IgD-negative memory B cell (primary cell): ENCODE measurements around the gene CHL1. TPM values are rescaled to one million over a fixed set of nuclear protein-coding genes. Genes with fewer than 3 reads are reported as not detected.
A peak's percentile ranks its signal among the peaks of the same experiment; 100 is the strongest.

ENCODE experiments used
- H3K27ac Mint-ChIP-seq, 3 donors: one replicate each; pipeline ENCODE4 v1.8.0; 2020 to 2022; ENCODE audit warnings: mild to moderate bottlenecking in 3 of 3, mixed read lengths in 3 of 3, moderate library complexity in 1 of 3
- H3K27me3 Mint-ChIP-seq: one replicate; pipeline ENCODE4 v1.8.0; 2021; ENCODE audit warnings: mixed read lengths
- H3K36me3 Mint-ChIP-seq: one replicate; pipeline ENCODE4 v1.8.0; 2020; ENCODE audit warnings: mild to moderate bottlenecking, mixed read lengths
- H3K4me1 Mint-ChIP-seq, 3 donors: one replicate each; pipeline ENCODE4 v1.8.0; 2020 to 2022; ENCODE audit warnings: mixed read lengths in 3 of 3, mild to moderate bottlenecking in 1 of 3
- H3K4me3 Mint-ChIP-seq, 4 donors: one replicate each; pipeline ENCODE4 v1.8.0; 2020 to 2022; ENCODE audit warnings: mild to moderate bottlenecking in 4 of 4, mixed read lengths in 4 of 4, moderate library complexity in 3 of 4
- H3K9me3 Mint-ChIP-seq, 3 donors: one replicate each; pipeline ENCODE4 v1.8.0; 2020 to 2021; ENCODE audit warnings: mixed read lengths in 3 of 3, mild to moderate bottlenecking in 1 of 3
- polyA plus RNA-seq: library from polyadenylated mRNA; unstranded; fragments of 300-500 nt; fragmentation: Illumina TruSeq; gene quantifications from one replicate; pipeline ENCODE4 v1.2.3, GENCODE V29; 2021

Gene CHL1
- polyA plus RNA-seq = 4.1 TPM

DNA sequence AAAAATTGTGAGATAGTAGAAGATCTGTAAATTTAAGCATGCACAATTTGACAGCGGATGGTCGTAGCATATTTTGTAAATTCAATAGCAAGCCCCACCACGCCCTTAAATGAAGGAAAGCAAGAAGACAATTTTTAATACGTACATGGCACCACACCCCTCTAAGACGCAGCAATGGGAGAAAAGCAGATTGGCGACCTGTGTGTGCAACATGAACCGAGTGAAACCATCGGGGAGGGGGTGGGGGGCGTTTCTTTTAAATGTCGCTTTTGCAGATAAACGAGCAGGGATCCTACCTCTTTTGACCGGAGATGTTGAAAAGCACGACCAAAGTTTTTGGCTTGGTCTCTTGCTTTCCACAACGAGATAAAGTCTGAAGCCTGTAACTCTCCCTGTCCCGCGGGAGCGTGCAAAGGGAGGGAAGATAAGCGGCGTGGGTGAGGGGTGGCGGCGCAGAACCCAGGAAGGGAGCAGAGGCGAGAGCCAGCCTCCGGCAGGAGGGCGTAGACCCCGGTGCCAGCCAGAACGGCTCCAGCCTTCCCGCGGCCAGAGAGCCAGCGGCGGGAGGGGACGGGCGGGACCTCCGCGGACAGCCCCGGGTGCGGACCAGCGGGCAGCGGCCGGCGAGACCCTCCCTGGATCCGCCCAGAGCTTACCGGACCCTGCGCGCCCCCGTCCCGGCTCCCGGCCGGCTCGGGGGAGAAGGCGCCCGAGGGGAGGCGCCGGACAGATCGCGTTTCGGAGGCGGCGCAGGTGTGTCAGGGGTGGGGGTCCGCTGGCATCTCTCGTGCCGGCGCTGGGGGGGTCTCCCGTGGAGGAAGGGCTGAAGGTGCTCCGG, at the start of gene CHL1:
TSS of gene CHL1 (plus strand) at position 453 of the 838 bp plus-strand sequence. CDS start 123,014 bp downstream, outside the sequence.
- Mint-ChIP-seq H3K4me3 (peak within 1 kb of the TSS; percentile 78 to 93 (median 87)), H3K27me3 (peaks cover 11% of the 10 kb centered on the region), H3K4me1 (peaks cover 6 to 16% (median 15%) of the 10 kb centered on the region in 3 donors), H3K9me3 (no peaks in the 10 kb centered on the region), H3K27ac (peak within 1 kb of the TSS in 1 of 3 donors; percentile 69), H3K36me3 (peaks cover 4% of the 10 kb centered on the region)

GRCh38 chr3:151614-152189, 44.9 kb upstream of the CHL1 start:
- Mint-ChIP-seq H3K4me3 (peak overlapping the region in 2 of 4 donors; percentile 12 to 72), H3K4me1 (peaks cover 0 to 4% (median 0%) of the 10 kb centered on the region in 3 donors), H3K27ac (no peak overlapping the region), H3K27me3 (no peaks in the 10 kb centered on the region), H3K36me3 (no peaks in the 10 kb centered on the region), H3K9me3 (peaks cover 0 to 4% (median 2%) of the 10 kb centered on the region in 3 donors)

DNA sequence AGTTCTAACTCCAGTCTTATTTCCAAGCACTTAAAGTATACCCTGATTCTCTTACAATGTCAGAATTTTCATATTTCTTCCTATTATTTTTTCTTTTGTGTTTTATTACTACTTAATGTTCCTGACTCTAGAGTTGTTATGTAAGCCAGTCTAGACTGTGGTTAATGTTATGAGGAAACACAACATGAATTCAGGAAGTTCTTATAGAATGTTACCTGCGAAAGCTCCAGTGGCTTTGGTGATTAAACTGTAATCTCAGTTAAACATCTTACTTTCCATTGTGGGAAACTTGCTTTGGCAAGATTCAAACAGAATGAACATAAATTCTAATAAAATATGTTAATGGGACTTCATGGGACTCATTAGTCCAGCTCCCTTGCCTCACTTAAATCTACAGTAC, 36.6 kb upstream of the CHL1 start:
- no peak overlapping the region for H3K27ac Mint-ChIP-seq
- no peak overlapping the region for H3K4me3 Mint-ChIP-seq

DNA sequence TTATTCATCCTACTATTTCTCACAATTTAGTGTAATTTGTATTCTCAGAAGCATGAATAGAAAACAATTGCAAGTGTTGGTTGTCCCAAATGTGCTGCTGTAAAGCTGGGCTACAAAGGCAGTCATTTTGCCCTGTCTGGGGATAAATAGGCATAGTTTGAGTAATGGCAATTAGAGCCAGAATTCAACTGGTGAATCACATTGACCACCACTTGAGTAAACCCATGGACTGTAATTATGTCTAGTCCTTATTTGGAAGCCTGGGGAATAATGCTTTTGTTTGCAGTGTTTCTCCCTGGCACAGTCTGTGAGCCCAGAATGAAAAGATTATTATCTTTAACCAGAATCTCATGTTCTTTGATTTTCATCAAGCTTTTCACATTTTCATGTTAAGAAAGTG, 30.5 kb upstream of the CHL1 start:
- no peak overlapping the region for H3K4me3 Mint-ChIP-seq

More for the DNA sequence above, 36.6 kb upstream of the CHL1 start:
- Mint-ChIP-seq H3K9me3 (peaks cover 0 to 2% (median 0%) of the 10 kb centered on the region in 3 donors), H3K27me3 (peaks cover 3% of the 10 kb centered on the region), H3K36me3 (peaks cover 2% of the 10 kb centered on the region), H3K4me1 (peaks cover 0 to 1% (median 0%) of the 10 kb centered on the region in 3 donors)

GRCh38 chr3:166799-167198, 29.8 kb upstream of the CHL1 start:
- Mint-ChIP-seq H3K27me3 (peaks cover 3% of the 10 kb centered on the region), H3K36me3 (peaks cover 2% of the 10 kb centered on the region), H3K4me3 (no peak overlapping the region), H3K9me3 (no peaks in the 10 kb centered on the region), H3K27ac (no peak overlapping the region), H3K4me1 (no peaks in the 10 kb centered on the region)

More for the DNA sequence above, 30.5 kb upstream of the CHL1 start:
- Mint-ChIP-seq H3K27ac (no peak overlapping the region), H3K36me3 (peaks cover 2% of the 10 kb centered on the region), H3K4me1 (no peaks in the 10 kb centered on the region), H3K27me3 (peaks cover 3% of the 10 kb centered on the region), H3K9me3 (no peaks in the 10 kb centered on the region)

- peak overlapping the region in 2 of 4 donors; percentile 41 to 49 for H3K4me3 Mint-ChIP-seq
Measured at GRCh38 chr3:173886-174285, 22.7 kb upstream of the CHL1 start.

DNA sequence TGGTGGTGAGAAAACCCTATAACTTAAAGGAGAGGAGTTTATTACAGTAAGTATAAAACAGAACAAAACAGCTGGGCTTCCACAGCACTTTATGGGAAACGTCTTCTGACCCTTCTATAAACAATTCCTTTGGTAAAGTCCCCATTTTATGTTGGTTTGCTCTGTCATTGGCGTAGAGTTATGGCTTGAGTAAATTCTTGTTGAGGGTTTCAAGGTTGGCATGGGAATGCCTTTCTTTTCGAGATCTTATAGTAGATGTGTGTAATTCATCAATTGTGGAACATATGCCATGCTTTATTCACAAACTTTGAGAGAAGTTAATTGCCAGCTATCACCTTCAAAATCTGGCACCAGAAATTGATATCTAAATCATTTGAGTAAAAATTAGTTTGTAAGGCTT, 11.6 kb upstream of the CHL1 start:
- no peaks in the 10 kb centered on the region for H3K36me3 Mint-ChIP-seq
- peaks cover 0 to 3% (median 0%) of the 10 kb centered on the region in 3 donors for H3K9me3 Mint-ChIP-seq
- peaks cover 4 to 8% (median 6%) of the 10 kb centered on the region in 3 donors for H3K4me1 Mint-ChIP-seq
- H3K4me3 Mint-ChIP-seq = no peak overlapping the region
- H3K27ac Mint-ChIP-seq = no peak overlapping the region
- peaks cover 2% of the 10 kb centered on the region for H3K27me3 Mint-ChIP-seq

More at GRCh38 chr3:173886-174285, 22.7 kb upstream of the CHL1 start:
- Mint-ChIP-seq H3K36me3 (no peaks in the 10 kb centered on the region), H3K27ac (no peak overlapping the region), H3K9me3 (no peaks in the 10 kb centered on the region), H3K4me1 (peaks cover 3 to 8% (median 3%) of the 10 kb centered on the region in 3 donors), H3K27me3 (no peaks in the 10 kb centered on the region)

- H3K9me3 Mint-ChIP-seq = peaks cover 0 to 3% (median 0%) of the 10 kb centered on the region in 3 donors
- H3K4me1 Mint-ChIP-seq = peaks cover 4 to 16% (median 14%) of the 10 kb centered on the region in 3 donors
- H3K27me3 Mint-ChIP-seq = peaks cover 8% of the 10 kb centered on the region
- H3K4me3 Mint-ChIP-seq = peak overlapping the region; percentile 21 to 81 (median 69)
- H3K27ac Mint-ChIP-seq = peak overlapping the region in 2 of 3 donors; percentile 57 to 76
- peaks cover 1% of the 10 kb centered on the region for H3K36me3 Mint-ChIP-seq
Measured at GRCh38 chr3:192215-192929, 4.2 kb upstream of the CHL1 start.

- peaks cover 7% of the 10 kb centered on the region for H3K27me3 Mint-ChIP-seq
- H3K36me3 Mint-ChIP-seq = peaks cover 1% of the 10 kb centered on the region
- no peaks in the 10 kb centered on the region for H3K9me3 Mint-ChIP-seq
- peaks cover 4 to 16% (median 14%) of the 10 kb centered on the region in 3 donors for H3K4me1 Mint-ChIP-seq
- H3K4me3 Mint-ChIP-seq = peak overlapping the region in 1 of 4 donors; percentile 60
- H3K27ac Mint-ChIP-seq = no peak overlapping the region
Measured at GRCh38 chr3:194001-194400, 2.6 kb upstream of the CHL1 start.

- Mint-ChIP-seq H3K4me1 (peaks cover 4 to 16% (median 15%) of the 10 kb centered on the region in 3 donors), H3K4me3 (peak overlapping the region in 2 of 4 donors; percentile 15 to 60), H3K27ac (no peak overlapping the region), H3K36me3 (peaks cover 1% of the 10 kb centered on the region), H3K9me3 (no peaks in the 10 kb centered on the region), H3K27me3 (peaks cover 7% of the 10 kb centered on the region)
Measured at GRCh38 chr3:194421-194820, 2.1 kb upstream of the CHL1 start.

DNA sequence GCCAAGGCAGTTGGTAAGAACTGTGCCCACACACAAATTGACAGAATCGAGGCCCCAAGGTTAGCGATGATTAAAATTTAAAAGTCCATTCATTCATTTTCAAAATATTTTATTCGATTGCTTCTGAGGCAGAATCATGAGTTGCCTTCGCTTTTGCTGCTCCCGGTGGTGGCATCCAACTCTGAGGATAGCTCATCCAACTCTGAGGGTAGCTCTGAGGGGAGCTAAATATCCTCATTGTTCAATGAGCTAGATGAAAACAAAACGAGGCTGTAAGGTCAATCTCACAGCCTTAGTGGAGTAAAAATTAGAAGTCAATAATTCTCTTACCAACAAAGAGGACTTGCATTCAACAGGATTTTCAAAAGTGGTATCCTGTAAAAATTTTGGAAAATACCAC, 897 bp upstream of the CHL1 start:
- Mint-ChIP-seq H3K9me3 (no peaks in the 10 kb centered on the region), H3K27ac (no peak overlapping the region), H3K36me3 (peaks cover 1% of the 10 kb centered on the region), H3K27me3 (peaks cover 11% of the 10 kb centered on the region), H3K4me1 (peaks cover 6 to 16% (median 15%) of the 10 kb centered on the region in 3 donors), H3K4me3 (peak overlapping the region in 2 of 4 donors; percentile 13 to 78)

DNA sequence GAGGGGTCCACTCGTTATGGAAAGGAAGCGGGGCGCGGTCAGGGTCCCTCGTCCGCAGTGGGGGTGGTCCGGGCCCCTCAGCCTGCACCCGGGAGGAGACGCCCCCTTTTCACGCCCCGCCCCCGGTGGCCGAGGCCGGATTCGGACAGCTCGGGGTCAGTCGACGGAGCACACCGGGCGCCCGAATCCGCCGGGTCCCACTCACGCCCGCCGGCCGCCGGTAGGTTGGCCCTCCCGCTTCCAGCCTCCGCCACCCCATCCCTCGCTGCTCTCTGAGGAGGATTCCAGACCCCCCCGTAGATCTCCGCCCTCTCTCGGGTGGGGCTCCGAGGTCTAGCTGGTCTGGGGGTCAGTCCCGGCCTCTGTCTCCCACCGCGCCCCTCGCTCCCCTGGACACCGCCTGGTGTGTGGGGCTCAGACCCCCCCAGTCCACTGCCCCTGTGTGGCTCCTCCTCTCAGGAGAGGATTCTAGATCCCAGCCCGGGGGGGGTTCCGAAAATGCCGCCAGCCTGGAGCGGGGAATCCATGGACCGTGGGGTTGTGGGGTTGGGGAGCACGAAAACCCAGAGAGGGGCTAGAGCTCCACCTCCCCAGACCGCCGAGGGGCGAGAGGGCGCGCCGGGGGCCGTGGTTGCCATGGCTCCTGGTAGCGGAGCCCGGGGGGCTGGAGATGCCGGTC, 725 bp downstream of the CHL1 start:
- Mint-ChIP-seq H3K4me1 (peaks cover 4 to 9% (median 9%) of the 10 kb centered on the region in 3 donors), H3K36me3 (peaks cover 4% of the 10 kb centered on the region), H3K27ac (no peak overlapping the region), H3K9me3 (no peaks in the 10 kb centered on the region), H3K27me3 (peaks cover 11% of the 10 kb centered on the region), H3K4me3 (peak overlapping the region; percentile 66 to 92 (median 84))

DNA sequence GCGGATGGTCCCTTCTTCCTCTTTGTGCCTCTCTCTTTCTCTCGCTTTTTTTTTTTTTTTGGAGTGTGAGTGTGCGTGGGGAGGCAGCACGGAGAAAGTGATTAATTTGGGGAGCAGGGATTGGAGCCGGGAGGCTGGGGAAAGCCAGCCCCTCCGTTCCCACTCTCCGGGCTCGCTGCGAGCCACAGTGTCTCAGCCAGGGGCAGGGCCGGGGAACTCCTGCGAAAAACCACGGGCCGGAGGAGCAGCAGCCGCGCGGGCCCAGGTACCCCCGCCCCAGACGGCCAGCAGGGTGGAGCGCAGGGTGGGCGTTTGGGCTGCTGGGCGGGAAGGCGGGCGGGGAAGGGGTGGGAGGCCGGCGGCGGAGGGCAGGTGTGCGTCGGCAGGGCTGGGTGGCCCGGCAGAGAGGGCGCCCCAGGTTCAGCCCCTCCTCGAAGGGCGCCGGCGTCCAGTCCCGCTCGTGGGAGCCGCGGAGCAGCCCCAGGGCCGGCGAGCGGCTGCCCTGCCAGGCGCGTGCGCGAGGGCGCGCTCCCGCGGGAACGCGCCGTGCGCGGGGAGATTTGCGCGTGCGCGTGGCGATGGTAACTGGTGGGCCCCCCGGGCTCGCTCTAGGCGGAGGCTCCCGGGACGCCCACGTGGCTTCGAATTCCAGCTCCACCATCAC, 1.4 kb downstream of the CHL1 start:
- Mint-ChIP-seq H3K27me3 (peaks cover 11% of the 10 kb centered on the region), H3K27ac (no peak overlapping the region), H3K4me1 (peaks cover 2 to 6% (median 6%) of the 10 kb centered on the region in 3 donors), H3K4me3 (peak overlapping the region; percentile 66 to 92 (median 84)), H3K36me3 (peaks cover 4% of the 10 kb centered on the region), H3K9me3 (no peaks in the 10 kb centered on the region)

GRCh38 chr3:199835-200234, 3.3 kb downstream of the CHL1 start:
- Mint-ChIP-seq H3K27ac (no peak overlapping the region), H3K27me3 (peaks cover 11% of the 10 kb centered on the region), H3K36me3 (peaks cover 4% of the 10 kb centered on the region), H3K9me3 (no peaks in the 10 kb centered on the region), H3K4me1 (peaks cover 2 to 6% (median 6%) of the 10 kb centered on the region in 3 donors), H3K4me3 (peak overlapping the region in 1 of 4 donors; percentile 24)
